SU-DHL-6 (cell line): Measurements from ENCODE around the gene NOD1.

Experiments
- H2AFZ ChIP-seq: fragments of 200-600 bp; sonication (generic); 2 replicates; pipeline ENCODE4 v1.6.1; 2014; ENCODE audit warnings: low read depth, mild to moderate bottlenecking, moderate library complexity, mixed read lengths, antibody characterized with exemption, low read length; ENCODE audit not compliant: severe bottlenecking
- H3F3A ChIP-seq: fragments of 200-600 bp; shearing (Covaris generic); 2 replicates; pipeline ENCODE4 v1.6.0; 2016; ENCODE audit warnings: antibody characterized with exemption, mild to moderate bottlenecking; ENCODE audit not compliant: insufficient read depth
- H3K27ac ChIP-seq: fragments of 200-600 bp; sonication (generic); 2 replicates; pipeline ENCODE4 v1.5.1; 2016; ENCODE audit warnings: low read depth, mild to moderate bottlenecking, low read length, moderate library complexity, mixed read lengths
- H3K27me3 ChIP-seq: fragments of 200-600 bp; sonication (generic), shearing (Covaris generic); 2 replicates; pipeline ENCODE4 v1.6.0; 2014; ENCODE audit warnings: mild to moderate bottlenecking, low read length
- H3K36me3 ChIP-seq: fragments of 200-600 bp; sonication (generic); 2 replicates; pipeline ENCODE4 v1.6.1; 2014; ENCODE audit warnings: mild to moderate bottlenecking, low read length, mixed read lengths
- H3K4me2 ChIP-seq: fragments of 300-600, 200-600 bp; shearing (Covaris generic), sonication (generic); 2 replicates; pipeline ENCODE4 v1.6.0; 2014; ENCODE audit warnings: low read length, low read depth, mild to moderate bottlenecking; ENCODE audit not compliant: poor library complexity, severe bottlenecking
- H3K4me3 ChIP-seq: fragments of 200-600 bp; sonication (generic); 2 replicates; pipeline ENCODE4 v1.5.1; 2014; ENCODE audit warnings: antibody characterized with exemption, low read length, mild to moderate bottlenecking, mixed read lengths; ENCODE audit not compliant: insufficient read depth, poor library complexity, severe bottlenecking
- H3K79me2 ChIP-seq: fragments of 200-600 bp; sonication (generic); 2 replicates; pipeline ENCODE4 v1.6.1; 2014; ENCODE audit warnings: mild to moderate bottlenecking, low read length, moderate library complexity; ENCODE audit not compliant: insufficient read depth
- H3K9ac ChIP-seq: fragments of 200-600 bp; sonication (generic); 2 replicates; pipeline ENCODE4 v1.7.0; 2014; ENCODE audit warnings: mild to moderate bottlenecking, low read length
- H3K9me2 ChIP-seq: fragments of 200-600 bp; sonication (generic); replicated peaks from 2 replicates; pipeline ENCODE4 v1.6.1; 2014; ENCODE audit warnings: low read length; ENCODE audit not compliant: insufficient read depth
- H3K9me3 ChIP-seq: fragments of 200-600 bp; sonication (generic); 2 replicates; pipeline ENCODE4 v1.6.1; 2014; ENCODE audit warnings: low read length, mixed read lengths; ENCODE audit not compliant: insufficient read depth
- H4K20me1 ChIP-seq: fragments of 200-600 bp; sonication (generic); 2 replicates; pipeline ENCODE4 v1.6.1; 2014; ENCODE audit warnings: low read depth, mild to moderate bottlenecking, antibody characterized with exemption, low read length, moderate library complexity, mixed read lengths
- EZH2phosphoT487 ChIP-seq: fragments of 200-600 bp; sonication (generic), shearing (Covaris generic); conservative IDR thresholded peaks from 2 replicates; pipeline ENCODE4 v1.6.1; 2018; ENCODE audit warnings: mild to moderate bottlenecking, antibody characterized with exemption, low read length, moderate library complexity, mixed read lengths
- TF ChIP-seq, protein P1 (sequence below): fragments of 200-600 bp; sonication (generic); IDR thresholded peaks from one replicate; pipeline ENCODE4 v1.5.1; 2017; ENCODE audit warnings: antibody characterized with exemption, mild to moderate bottlenecking, low read length, moderate library complexity; ENCODE audit not compliant: insufficient read depth, poor library complexity, severe bottlenecking

Gene NOD1

DNA sequence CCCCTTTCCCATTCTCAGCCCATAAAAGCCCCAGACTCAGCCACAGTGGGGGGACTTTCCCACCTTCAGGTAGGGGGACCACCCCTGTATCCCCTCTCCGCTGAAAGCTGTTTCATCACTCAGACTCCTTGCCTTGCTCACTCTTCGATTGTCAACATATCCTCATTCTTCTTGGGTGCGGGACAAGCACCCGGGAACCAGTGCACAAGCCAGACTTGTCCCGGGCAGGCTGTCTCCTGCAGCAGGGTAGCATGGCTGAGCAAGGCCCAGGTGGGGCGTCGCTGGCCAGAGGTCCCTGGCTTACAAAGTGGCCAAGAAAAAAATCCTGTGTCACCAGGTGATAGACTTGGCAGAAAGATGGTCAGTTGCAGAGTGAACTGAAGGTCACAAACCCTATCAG, 64.7 kb downstream of the NOD1 start:
- no peak overlapping the region for H3K27ac ChIP-seq
- no peak overlapping the region for H3K4me3 ChIP-seq
- no peaks in the 10 kb centered on the region for H3K27me3 ChIP-seq
- H3K9me3 ChIP-seq, result peaks cover 11% of the 10 kb centered on the region; the same call in 1 of the 2 replicates
- H3F3A ChIP-seq, result peaks cover 5% of the 10 kb centered on the region; the same call in 1 of the 2 replicates
- no peaks in the 10 kb centered on the region for H3K79me2 ChIP-seq
- H4K20me1 ChIP-seq, result no peaks in the 10 kb centered on the region
- H3K9me2 ChIP-seq, result no peaks in the 10 kb centered on the region
- H3K9ac ChIP-seq, result no peak overlapping the region
- H3K4me2 ChIP-seq, result no peak overlapping the region
- H3K36me3 ChIP-seq, result peaks cover 10% of the 10 kb centered on the region
- no peak for TF ChIP-seq EZH2phosphoT487
- TF ChIP-seq, protein P1, sequence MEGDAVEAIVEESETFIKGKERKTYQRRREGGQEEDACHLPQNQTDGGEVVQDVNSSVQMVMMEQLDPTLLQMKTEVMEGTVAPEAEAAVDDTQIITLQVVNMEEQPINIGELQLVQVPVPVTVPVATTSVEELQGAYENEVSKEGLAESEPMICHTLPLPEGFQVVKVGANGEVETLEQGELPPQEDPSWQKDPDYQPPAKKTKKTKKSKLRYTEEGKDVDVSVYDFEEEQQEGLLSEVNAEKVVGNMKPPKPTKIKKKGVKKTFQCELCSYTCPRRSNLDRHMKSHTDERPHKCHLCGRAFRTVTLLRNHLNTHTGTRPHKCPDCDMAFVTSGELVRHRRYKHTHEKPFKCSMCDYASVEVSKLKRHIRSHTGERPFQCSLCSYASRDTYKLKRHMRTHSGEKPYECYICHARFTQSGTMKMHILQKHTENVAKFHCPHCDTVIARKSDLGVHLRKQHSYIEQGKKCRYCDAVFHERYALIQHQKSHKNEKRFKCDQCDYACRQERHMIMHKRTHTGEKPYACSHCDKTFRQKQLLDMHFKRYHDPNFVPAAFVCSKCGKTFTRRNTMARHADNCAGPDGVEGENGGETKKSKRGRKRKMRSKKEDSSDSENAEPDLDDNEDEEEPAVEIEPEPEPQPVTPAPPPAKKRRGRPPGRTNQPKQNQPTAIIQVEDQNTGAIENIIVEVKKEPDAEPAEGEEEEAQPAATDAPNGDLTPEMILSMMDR, result no peak
- H2AFZ ChIP-seq, result no peak overlapping the region

DNA sequence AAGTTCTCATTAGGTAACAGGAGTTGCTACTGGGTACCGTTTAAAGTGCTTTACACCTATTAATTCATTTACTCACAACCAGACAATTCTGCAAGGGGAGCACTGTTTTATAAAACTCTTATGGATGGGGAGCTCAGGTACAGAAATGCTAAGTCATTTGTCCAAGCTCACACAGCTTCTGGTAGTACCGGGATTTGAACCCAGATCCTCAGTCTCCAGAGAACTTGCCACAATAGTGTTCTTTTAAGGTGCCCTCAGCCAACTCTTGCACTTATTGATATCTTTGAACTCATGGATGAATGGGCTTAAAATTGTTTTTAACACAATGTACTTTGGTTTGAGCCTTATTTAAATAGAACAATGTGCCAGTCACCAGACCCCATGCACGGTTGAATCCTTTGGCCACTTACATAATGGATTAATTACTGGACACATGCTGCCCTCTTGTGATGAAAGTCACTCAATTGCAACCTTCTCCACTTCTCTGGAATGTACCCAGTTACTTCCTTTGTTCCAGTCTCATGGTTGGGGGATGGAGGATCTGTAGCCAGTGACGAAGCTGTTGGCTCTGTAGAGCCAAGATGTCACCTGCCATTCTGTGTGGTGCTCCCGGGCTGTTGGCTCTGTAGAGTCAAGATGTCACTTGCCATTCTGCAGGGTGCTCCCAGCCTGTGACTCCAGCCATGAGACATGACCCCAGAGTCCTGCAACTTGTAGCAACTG, 65.6 kb downstream of the NOD1 start:
- H3K36me3 ChIP-seq, result peaks cover 10% of the 10 kb centered on the region
- no peak overlapping the region for H3K4me3 ChIP-seq
- H3K9me3 ChIP-seq, result peaks cover 11% of the 10 kb centered on the region; the same call in 1 of the 2 replicates
- no peaks in the 10 kb centered on the region for H4K20me1 ChIP-seq
- H3K4me2 ChIP-seq, result no peak overlapping the region
- no peak overlapping the region for H3K9ac ChIP-seq
- no peak overlapping the region for H3K27ac ChIP-seq
- H2AFZ ChIP-seq, result no peak overlapping the region
- TF ChIP-seq, protein P1, result peak; percentile 20
- TF ChIP-seq EZH2phosphoT487, result no peak
- peaks cover 5% of the 10 kb centered on the region; the same call in 1 of the 2 replicates for H3F3A ChIP-seq
- no peaks in the 10 kb centered on the region for H3K27me3 ChIP-seq
- H3K9me2 ChIP-seq, result no peaks in the 10 kb centered on the region
- no peaks in the 10 kb centered on the region for H3K79me2 ChIP-seq

DNA sequence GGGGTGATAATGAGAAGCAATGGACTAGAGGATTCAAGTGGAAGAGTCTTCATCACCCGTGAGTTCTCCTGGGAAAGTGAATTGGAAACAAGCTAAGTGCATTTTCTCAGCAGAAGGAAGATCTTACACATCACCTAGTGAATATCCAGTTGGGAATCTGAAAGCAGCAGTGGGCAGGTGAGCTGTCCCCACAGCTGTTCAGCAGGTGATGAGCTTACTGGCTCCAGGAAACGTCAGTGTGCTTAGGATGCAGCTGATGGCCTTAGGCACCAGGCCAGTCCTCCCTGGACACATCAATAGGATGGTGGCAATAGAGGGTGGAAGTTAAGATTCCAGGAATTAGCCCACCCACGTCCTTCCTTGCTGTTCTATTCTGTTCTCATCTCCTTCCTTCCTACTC, 66.7 kb downstream of the NOD1 start:
- TF ChIP-seq, protein P1, result no peak
- TF ChIP-seq EZH2phosphoT487, result no peak
- H2AFZ ChIP-seq, result no peak overlapping the region
- H3K9me2 ChIP-seq, result no peaks in the 10 kb centered on the region
- no peaks in the 10 kb centered on the region for H4K20me1 ChIP-seq
- peaks cover 5% of the 10 kb centered on the region; the same call in 1 of the 2 replicates for H3F3A ChIP-seq
- H3K4me2 ChIP-seq, result peak overlapping the region; percentile 24
- no peaks in the 10 kb centered on the region for H3K79me2 ChIP-seq
- no peak overlapping the region for H3K4me3 ChIP-seq
- H3K36me3 ChIP-seq, result peaks cover 10% of the 10 kb centered on the region
- no peaks in the 10 kb centered on the region for H3K27me3 ChIP-seq
- H3K9me3 ChIP-seq, result peaks cover 11% of the 10 kb centered on the region; the same call in 1 of the 2 replicates
- no peak overlapping the region for H3K27ac ChIP-seq
- no peak overlapping the region for H3K9ac ChIP-seq
